K562 (cell line): ENCODE data around the gene CLTC. TPM values are rescaled to one million over a fixed set of nuclear protein-coding genes. Genes with fewer than 3 reads are reported as not detected.

Experiments used
- BCL6 ChIP-seq: fragments of 250-450 bp; sonication (Bioruptor Pico); IDR thresholded peaks from 2 replicates; pipeline ENCODE4 v1.4.0; 2020
- BRD9 ChIP-seq: fragments of 450-650 bp; IDR thresholded peaks from 2 replicates; pipeline ENCODE4 v1.6.1; 2018; ENCODE audit warnings: low read depth; ENCODE audit not compliant: partially characterized antibody
- CAMTA2 ChIP-seq: fragments of 250-450 bp; sonication (Bioruptor Pico); conservative IDR thresholded peaks from 2 replicates; pipeline ENCODE4 v1.5.1; 2022
- CHD4 ChIP-seq: fragments of 200-600 bp; sonication (generic); IDR thresholded peaks from 3 replicates; pipeline ENCODE4 v1.6.1; 2012; ENCODE audit warnings: low read depth, mild to moderate bottlenecking, mixed read lengths, low read length, inconsistent platforms; ENCODE audit not compliant: insufficient read depth, insufficient replicate concordance, poor library complexity, severe bottlenecking
- CSDE1 ChIP-seq, 2 experiments: fragments of 450-650 bp; IDR thresholded peaks; 2 replicates each; pipeline ENCODE4 v1.6.1; 2016; ENCODE audit warnings: mild to moderate bottlenecking in 1 of 2
- ETV5 ChIP-seq: sonication (generic); formaldehyde crosslinking; IDR thresholded peaks from 2 replicates; pipeline ENCODE4 v1.4.0; 2020; ENCODE audit warnings: low read depth, mild to moderate bottlenecking, missing genetic modification reagents
- HDAC1 ChIP-seq, 2 experiments: fragments of 450-650 bp; IDR thresholded peaks; 2 replicates each; pipeline ENCODE4 v1.6.1; 2016 to 2017; ENCODE audit warnings: inconsistent platforms in 1 of 2, mild to moderate bottlenecking in 1 of 2, moderate library complexity in 1 of 2
- HDAC2 ChIP-seq: fragments of 450-650 bp; IDR thresholded peaks from 2 replicates; pipeline ENCODE4 v1.6.1; 2016; ENCODE audit warnings: mild to moderate bottlenecking
- MCM5 ChIP-seq: fragments of 450-650 bp; IDR thresholded peaks from 2 replicates; pipeline ENCODE4 v1.6.1; 2016; ENCODE audit warnings: low read depth
- PCBP1 ChIP-seq: fragments of 200-400 bp; formaldehyde crosslinking; IDR thresholded peaks from 2 replicates; pipeline ENCODE4 v1.6.1; 2018; ENCODE audit warnings: mild to moderate bottlenecking, low read depth, low read length; ENCODE audit not compliant: poor library complexity, severe bottlenecking
- PRPF4 ChIP-seq: fragments of 200-400 bp; formaldehyde crosslinking; IDR thresholded peaks from one replicate; pipeline ENCODE4 v1.6.1; 2017; ENCODE audit warnings: low read length, low read depth, mild to moderate bottlenecking; ENCODE audit not compliant: insufficient read depth, poor library complexity, severe bottlenecking
- SOX6 ChIP-seq: fragments of 450-650 bp; IDR thresholded peaks from 2 replicates; pipeline ENCODE4 v1.6.1; 2014; ENCODE audit warnings: mild to moderate bottlenecking
- ZNF384 ChIP-seq: IDR thresholded peaks from 2 replicates; pipeline ENCODE4 v1.6.1; 2012; ENCODE audit warnings: low read depth, low read length, improper control_type of control experiment
- ZNF436 ChIP-seq: fragments of 250-450, 450-650 bp; sonication (Bioruptor Pico); formaldehyde crosslinking; IDR thresholded peaks from 2 replicates; pipeline ENCODE4 v1.7.0; 2020; ENCODE audit warnings: mild to moderate bottlenecking
- ZNF79 ChIP-seq: fragments of 250-450 bp; sonication (Bioruptor Pico); IDR thresholded peaks from 2 replicates; pipeline ENCODE4 v1.4.0; 2020; ENCODE audit warnings: low read depth, mild to moderate bottlenecking, moderate library complexity
- polyA plus RNA-seq, 8 experiments: library from polyadenylated mRNA; depleted of rRNA in 4 of 8; stranded (reverse) in 5 of 8; unstranded in 3 of 8; fragments of >200 nt; fragmentation: Nextera tagmentation in 2 of 8; fragmentation: Illumina TruSeq in 1 of 8; extraction: Ambion mirVana in 2 of 8; extraction: Trizol in 1 of 8; gene quantifications; 2 replicates each; pipeline versions ENCODE4 v1.2.1 to v1.2.3, GENCODE V29; 2011 to 2014; ENCODE audit warnings: inconsistent platforms in 1 of 8, missing spikeins in 1 of 8
- total RNA-seq, 7 experiments: library from RNA; depleted of rRNA in 6 of 7; stranded (reverse); fragments of >200 nt in 6 of 7; fragmentation: Illumina TruSeq in 2 of 7; extraction: Trizol in 2 of 7; gene quantifications; 2 replicates each; pipeline versions ENCODE4 v1.2.1 to v1.2.3, GENCODE V29; 2011 to 2021; ENCODE audit warnings: low replicate concordance in 1 of 7
- TF ChIP-seq, protein P1 (sequence below): fragments of 450-650 bp; IDR thresholded peaks from 2 replicates; pipeline ENCODE4 v1.6.1; 2016
- TF ChIP-seq, protein P2 (sequence below): fragments of 450-650 bp; IDR thresholded peaks from 2 replicates; pipeline ENCODE4 v1.6.1; 2016; ENCODE audit warnings: low read depth
- TF ChIP-seq, protein P3 (sequence below): fragments of 250-450 bp; sonication (Bioruptor Pico); IDR thresholded peaks from 2 replicates; pipeline ENCODE4 v1.9.0; 2021; ENCODE audit warnings: mild to moderate bottlenecking, inconsistent platforms

CLTC gene
- total and polyA plus RNA-seq, 9 of the 15 experiments (the other 6 are each of a cell fraction or from before 2014, with no cell fraction given), result 115 to 267 (median 174) TPM

DNA sequence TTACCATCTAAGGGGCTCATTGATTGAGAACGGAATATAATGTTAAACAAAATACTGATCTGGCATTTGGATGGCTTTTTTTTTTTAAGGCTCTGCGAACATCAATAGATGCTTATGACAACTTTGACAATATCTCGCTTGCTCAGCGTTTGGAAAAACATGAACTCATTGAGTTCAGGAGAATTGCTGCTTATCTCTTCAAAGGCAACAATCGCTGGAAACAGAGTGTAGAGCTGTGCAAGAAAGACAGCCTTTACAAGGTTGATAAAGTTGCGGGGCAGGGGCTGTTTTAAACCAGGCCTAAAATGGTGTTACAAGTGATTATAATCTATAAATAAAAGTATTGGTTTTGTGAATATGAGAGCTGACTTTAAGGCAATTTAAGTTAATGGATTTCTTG, 65.3 kb downstream of the CLTC start (continued):
- TF ChIP-seq, protein P1, sequence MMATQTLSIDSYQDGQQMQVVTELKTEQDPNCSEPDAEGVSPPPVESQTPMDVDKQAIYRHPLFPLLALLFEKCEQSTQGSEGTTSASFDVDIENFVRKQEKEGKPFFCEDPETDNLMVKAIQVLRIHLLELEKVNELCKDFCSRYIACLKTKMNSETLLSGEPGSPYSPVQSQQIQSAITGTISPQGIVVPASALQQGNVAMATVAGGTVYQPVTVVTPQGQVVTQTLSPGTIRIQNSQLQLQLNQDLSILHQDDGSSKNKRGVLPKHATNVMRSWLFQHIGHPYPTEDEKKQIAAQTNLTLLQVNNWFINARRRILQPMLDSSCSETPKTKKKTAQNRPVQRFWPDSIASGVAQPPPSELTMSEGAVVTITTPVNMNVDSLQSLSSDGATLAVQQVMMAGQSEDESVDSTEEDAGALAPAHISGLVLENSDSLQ, result peak; percentile 63
- TF ChIP-seq, protein P2, sequence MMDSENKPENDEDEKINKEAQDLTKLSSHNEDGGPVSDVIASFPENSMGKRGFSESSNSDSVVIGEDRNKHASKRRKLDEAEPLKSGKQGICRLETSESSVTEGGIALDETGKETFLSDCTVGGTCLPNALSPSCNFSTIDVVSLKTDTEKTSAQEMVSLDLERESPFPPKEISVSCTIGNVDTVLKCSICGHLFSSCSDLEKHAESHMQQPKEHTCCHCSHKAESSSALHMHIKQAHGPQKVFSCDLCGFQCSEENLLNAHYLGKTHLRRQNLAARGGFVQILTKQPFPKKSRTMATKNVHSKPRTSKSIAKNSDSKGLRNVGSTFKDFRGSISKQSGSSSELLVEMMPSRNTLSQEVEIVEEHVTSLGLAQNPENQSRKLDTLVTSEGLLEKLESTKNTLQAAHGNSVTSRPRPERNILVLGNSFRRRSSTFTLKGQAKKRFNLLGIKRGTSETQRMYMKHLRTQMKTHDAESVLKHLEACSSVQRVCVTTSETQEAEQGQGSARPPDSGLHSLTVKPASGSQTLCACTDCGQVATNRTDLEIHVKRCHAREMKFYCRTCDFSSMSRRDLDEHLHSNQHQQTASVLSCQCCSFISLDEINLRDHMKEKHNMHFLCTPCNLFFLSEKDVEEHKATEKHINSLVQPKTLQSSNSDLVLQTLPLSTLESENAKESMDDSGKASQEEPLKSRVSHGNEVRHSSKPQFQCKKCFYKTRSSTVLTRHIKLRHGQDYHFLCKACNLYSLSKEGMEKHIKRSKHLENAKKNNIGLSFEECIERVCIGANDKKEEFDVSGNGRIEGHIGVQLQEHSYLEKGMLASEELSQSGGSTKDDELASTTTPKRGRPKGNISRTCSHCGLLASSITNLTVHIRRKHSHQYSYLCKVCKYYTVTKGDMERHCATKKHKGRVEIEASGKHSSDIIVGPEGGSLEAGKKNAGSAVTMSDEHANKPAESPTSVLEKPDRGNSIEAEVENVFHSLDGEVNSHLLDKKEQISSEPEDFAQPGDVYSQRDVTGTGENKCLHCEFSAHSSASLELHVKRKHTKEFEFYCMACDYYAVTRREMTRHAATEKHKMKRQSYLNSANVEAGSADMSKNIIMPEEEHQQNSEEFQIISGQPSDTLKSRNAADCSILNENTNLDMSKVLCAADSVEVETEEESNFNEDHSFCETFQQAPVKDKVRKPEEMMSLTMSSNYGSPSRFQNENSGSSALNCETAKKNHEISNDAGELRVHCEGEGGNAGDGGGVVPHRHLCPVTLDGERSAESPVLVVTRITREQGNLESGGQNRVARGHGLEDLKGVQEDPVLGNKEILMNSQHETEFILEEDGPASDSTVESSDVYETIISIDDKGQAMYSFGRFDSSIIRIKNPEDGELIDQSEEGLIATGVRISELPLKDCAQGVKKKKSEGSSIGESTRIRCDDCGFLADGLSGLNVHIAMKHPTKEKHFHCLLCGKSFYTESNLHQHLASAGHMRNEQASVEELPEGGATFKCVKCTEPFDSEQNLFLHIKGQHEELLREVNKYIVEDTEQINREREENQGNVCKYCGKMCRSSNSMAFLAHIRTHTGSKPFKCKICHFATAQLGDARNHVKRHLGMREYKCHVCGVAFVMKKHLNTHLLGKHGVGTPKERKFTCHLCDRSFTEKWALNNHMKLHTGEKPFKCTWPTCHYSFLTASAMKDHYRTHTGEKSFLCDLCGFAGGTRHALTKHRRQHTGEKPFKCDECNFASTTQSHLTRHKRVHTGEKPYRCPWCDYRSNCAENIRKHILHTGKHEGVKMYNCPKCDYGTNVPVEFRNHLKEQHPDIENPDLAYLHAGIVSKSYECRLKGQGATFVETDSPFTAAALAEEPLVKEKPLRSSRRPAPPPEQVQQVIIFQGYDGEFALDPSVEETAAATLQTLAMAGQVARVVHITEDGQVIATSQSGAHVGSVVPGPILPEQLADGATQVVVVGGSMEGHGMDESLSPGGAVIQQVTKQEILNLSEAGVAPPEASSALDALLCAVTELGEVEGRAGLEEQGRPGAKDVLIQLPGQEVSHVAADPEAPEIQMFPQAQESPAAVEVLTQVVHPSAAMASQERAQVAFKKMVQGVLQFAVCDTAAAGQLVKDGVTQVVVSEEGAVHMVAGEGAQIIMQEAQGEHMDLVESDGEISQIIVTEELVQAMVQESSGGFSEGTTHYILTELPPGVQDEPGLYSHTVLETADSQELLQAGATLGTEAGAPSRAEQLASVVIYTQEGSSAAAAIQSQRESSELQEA, result no peak
- TF ChIP-seq BRD9 (no peak), ZNF79 (CRISPR knock-in tag) (no peak), CAMTA2 (CRISPR knock-in tag) (no peak), PCBP1 (no peak), BCL6 (CRISPR knock-in tag) (no peak), MCM5 (no peak), SOX6 (peak; percentile 96), CSDE1 (IDR thresholded peaks at IDR 0.05) (no peak), ZNF436 (0 out of 2 replicates have a peak, but pooled peaks have one; percentile 19), ZNF384 (peak; percentile 88), ETV5 (CRISPR knock-in tag) (no peak), HDAC2 (peak; percentile 77; the same call in 1 of the 2 replicates), CHD4 (no peak), HDAC1 (IDR thresholded peaks at IDR 0.05) (no peak), PRPF4 (no peak)
- TF ChIP-seq, protein P3, sequence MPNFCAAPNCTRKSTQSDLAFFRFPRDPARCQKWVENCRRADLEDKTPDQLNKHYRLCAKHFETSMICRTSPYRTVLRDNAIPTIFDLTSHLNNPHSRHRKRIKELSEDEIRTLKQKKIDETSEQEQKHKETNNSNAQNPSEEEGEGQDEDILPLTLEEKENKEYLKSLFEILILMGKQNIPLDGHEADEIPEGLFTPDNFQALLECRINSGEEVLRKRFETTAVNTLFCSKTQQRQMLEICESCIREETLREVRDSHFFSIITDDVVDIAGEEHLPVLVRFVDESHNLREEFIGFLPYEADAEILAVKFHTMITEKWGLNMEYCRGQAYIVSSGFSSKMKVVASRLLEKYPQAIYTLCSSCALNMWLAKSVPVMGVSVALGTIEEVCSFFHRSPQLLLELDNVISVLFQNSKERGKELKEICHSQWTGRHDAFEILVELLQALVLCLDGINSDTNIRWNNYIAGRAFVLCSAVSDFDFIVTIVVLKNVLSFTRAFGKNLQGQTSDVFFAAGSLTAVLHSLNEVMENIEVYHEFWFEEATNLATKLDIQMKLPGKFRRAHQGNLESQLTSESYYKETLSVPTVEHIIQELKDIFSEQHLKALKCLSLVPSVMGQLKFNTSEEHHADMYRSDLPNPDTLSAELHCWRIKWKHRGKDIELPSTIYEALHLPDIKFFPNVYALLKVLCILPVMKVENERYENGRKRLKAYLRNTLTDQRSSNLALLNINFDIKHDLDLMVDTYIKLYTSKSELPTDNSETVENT (CRISPR knock-in tag), result no peak
